Measurements from ENCODE around the gene ZNF668. TPM values are rescaled to one million over a fixed set of nuclear protein-coding genes. Genes with fewer than 3 reads are reported as not detected.

The ZNF668 gene
- total RNA-seq, 1 experiment from 2014 or later: 21.5 TPM

GRCh38 chr16:31087481-31087880 lies 13.4 kb upstream of the ZNF668 start:
- ATAC-seq (no peak), DNase-seq (ENCODE audit: low read depth, low spot score) (no peak)
- Histone ChIP-seq H3K27me3 (ENCODE audit: control insufficient read depth, insufficient read depth, low read length) (no peaks in the 10 kb centered on the region), H3K4me3 (ENCODE audit: low read depth in 2 of 2, low read length in 2 of 2) (no peak overlapping the region), H3K27ac (ENCODE audit: low read length) (no peak overlapping the region), H3K9me3 (ENCODE audit: control insufficient read depth, insufficient read depth, low read depth, low read length) (no peaks in the 10 kb centered on the region), H3K36me3 (ENCODE audit: control insufficient read depth, insufficient read depth, low read length) (no peaks in the 10 kb centered on the region), H3K4me1 (ENCODE audit: control insufficient read depth, insufficient read depth, low read length) (no peaks in the 10 kb centered on the region; the same call in 1 of the 2 replicates)
- ChIA-PET CTCF (interaction anchor here (0.6 kb wide), 2 partner anchors 39 to 355 kb away, joined by 5 to 8 read pairs; partner anchors contain the start of gene ZNF843), POLR2A (no interaction called here)
- in situ Hi-C loops (cut with HindIII; ENCODE audit: low pct_unique_long_range_greater_than_20kb, low sequenced_read_pairs): no loop called here
- intact Hi-C loops (cut with micrococcal nuclease; ENCODE audit: unreplicated experiment): no loop called here
- TF ChIP-seq SIN3A (IDR thresholded peaks at IDR 0.05; ENCODE audit: borderline replicate concordance, insufficient read depth, low read depth, low read length) (no peak), CTCF (IDR thresholded peaks at IDR 0.05) (no peak), POLR2AphosphoS5 (IDR thresholded peaks at IDR 0.05; ENCODE audit: low read depth, low read length) (no peak), REST (IDR thresholded peaks at IDR 0.05; ENCODE audit: insufficient read depth in 1 of 2, low read depth in 2 of 2, low read length in 1 of 2) (no peak), TCF7L2 (IDR thresholded peaks at IDR 0.05; ENCODE audit: low read depth, low read length) (no peak)
- no TSS peak for BruUV-seq (replicated peaks)

- BruUV-seq (replicated peaks): no TSS peak
- in situ Hi-C loops (cut with HindIII; ENCODE audit: low pct_unique_long_range_greater_than_20kb, low sequenced_read_pairs): no loop called here
- CTCF ChIA-PET: no interaction called here
- TF ChIP-seq TCF7L2 (IDR thresholded peaks at IDR 0.05; ENCODE audit: low read depth, low read length) (no peak), CTCF (IDR thresholded peaks at IDR 0.05) (no peak), REST (IDR thresholded peaks at IDR 0.05; ENCODE audit: insufficient read depth in 1 of 2, low read depth in 2 of 2, low read length in 1 of 2) (no peak), SIN3A (IDR thresholded peaks at IDR 0.05; ENCODE audit: borderline replicate concordance, insufficient read depth, low read depth, low read length) (no peak), POLR2AphosphoS5 (IDR thresholded peaks at IDR 0.05; ENCODE audit: low read depth, low read length) (no peak)
- Histone ChIP-seq H3K27ac (ENCODE audit: low read length) (no peak overlapping the region), H3K27me3 (ENCODE audit: control insufficient read depth, insufficient read depth, low read length) (no peaks in the 10 kb centered on the region), H3K4me1 (ENCODE audit: control insufficient read depth, insufficient read depth, low read length) (no peaks in the 10 kb centered on the region; the same call in 1 of the 2 replicates), H3K9me3 (ENCODE audit: control insufficient read depth, insufficient read depth, low read depth, low read length) (no peaks in the 10 kb centered on the region), H3K36me3 (ENCODE audit: control insufficient read depth, insufficient read depth, low read length) (no peaks in the 10 kb centered on the region), H3K4me3 (ENCODE audit: low read depth in 2 of 2, low read length in 2 of 2) (no peak overlapping the region)
- DNase-seq (ENCODE audit: low read depth, low spot score) (no peak), ATAC-seq (no peak)
- POLR2A ChIA-PET: no interaction called here
- intact Hi-C loops (cut with micrococcal nuclease; ENCODE audit: unreplicated experiment): no loop called here
These were observed 12.5 kb upstream of the ZNF668 start for GRCh38 chr16:31086629-31086906.

Measured in Panc1 (cell line).